Heart left ventricle (tissue), 16 donors: ENCODE measurements around the gene ANKRD45. TPM values are rescaled to one million over a fixed set of nuclear protein-coding genes. Genes with fewer than 3 reads are reported as not detected.
"Not testable (repeated sequence)": the region's sequence is repeated elsewhere in the genome, so short reads cannot be mapped to it uniquely, and the experiment has no call there.

ENCODE experiments used
- ATAC-seq, 4 donors: fragments of 200-7000 bp; cut with Tn5 transposase; one replicate each; pipeline ENCODE4 v1.9.1; 2020 to 2022; ENCODE audit warnings: moderate library complexity in 4 of 4, mild to moderate bottlenecking in 3 of 4, moderate number of reproducible peaks in 1 of 4
- DNase-seq, 5 donors: peaks; one replicate each; pipeline ENCODE4 v3.0.0-alpha.2; 2020
- H3K27ac ChIP-seq, 12 donors: fragments of 200-600 bp; sonication (generic) in 4 of 12; one replicate each; pipeline versions ENCODE4 v1.5.0 to v1.8.0; 2016 to 2022; ENCODE audit warnings: mild to moderate bottlenecking in 2 of 12
- H3K27me3 ChIP-seq, 9 donors: fragments of 200-600 bp; sonication (generic) in 2 of 9; one replicate each; pipeline versions ENCODE4 v1.5.1 to v1.8.0; 2016 to 2022; ENCODE audit warnings: mild to moderate bottlenecking in 3 of 9
- H3K36me3 ChIP-seq, 9 donors: fragments of 200-600 bp; sonication (generic) in 2 of 9; one replicate each; pipeline versions ENCODE4 v1.5.0 to v1.8.0; 2018 to 2022; ENCODE audit warnings: mild to moderate bottlenecking in 2 of 9
- H3K4me1 ChIP-seq, 12 donors: fragments of 200-600 bp; sonication (generic) in 4 of 12; one replicate each; pipeline versions ENCODE4 v1.5.0 to v1.8.0; 2016 to 2022; ENCODE audit warnings: mild to moderate bottlenecking in 3 of 12
- H3K4me3 ChIP-seq, 12 donors: fragments of 200-600 bp; sonication (generic) in 4 of 12; one replicate each; pipeline versions ENCODE4 v1.5.0 to v1.8.0; 2017 to 2022; ENCODE audit warnings: mild to moderate bottlenecking in 9 of 12, moderate library complexity in 4 of 12
- H3K9me3 ChIP-seq, 12 donors: fragments of 200-600 bp; sonication (generic) in 4 of 12; one replicate each; pipeline versions ENCODE4 v1.5.0 to v1.8.0; 2016 to 2022; ENCODE audit warnings: mild to moderate bottlenecking in 1 of 12
- CTCF ChIP-seq, 12 donors: fragments of 200-600 bp; sonication (generic) in 4 of 12; IDR thresholded peaks; one replicate each; pipeline versions ENCODE4 v1.5.0 to v1.8.0; 2018 to 2022; ENCODE audit warnings: antibody characterized with exemption in 12 of 12, mild to moderate bottlenecking in 5 of 12
- POLR2A ChIP-seq, 2 donors: fragments of 450-650 bp; IDR thresholded peaks; one replicate each; pipeline ENCODE4 v1.6.1; 2017; ENCODE audit warnings: antibody characterized with exemption in 2 of 2, mild to moderate bottlenecking in 2 of 2, moderate library complexity in 2 of 2
- WGBS, 4 donors: extraction: QIAGEN DNeasy Blood & Tissue Kit in 2 of 4; methylation state at CpG; one replicate each; pipeline versions ENCODE4 v1.1.5 to v1.1.7; 2013 to 2018; 5-methylcytosine and 5-hydroxymethylcytosine counted together
- intact Hi-C, 10 donors: fragments of 100-400 bp; cut with DNase I; formaldehyde crosslinking; loops; one replicate each; pipeline versions ENCODE4 v1.11.1 to v1.14.2; 2022
- polyA plus RNA-seq, 2 donors: library from polyadenylated mRNA; stranded (reverse); fragments of 200-250 nt; gene quantifications; one replicate each; pipeline ENCODE4 v1.2.3, GENCODE V29; 2013
- total RNA-seq, 9 donors: library from RNA; depleted of rRNA in 2 of 9; stranded (reverse); fragments of >200 nt in 2 of 9; fragmentation: NEBNext Ultra II Directional in 3 of 9; extraction: Animal tissue kit (Norgen Biotek cat#: 25700) in 3 of 9; gene quantifications; one replicate each; pipeline versions ENCODE4 v1.1.0 to v1.2.4, GENCODE V29; 2016 to 2023
- donor health status: ischemic (EF 13 %, LVEDD 7.1; RV severe dilation, severe dysfunction).
- donor health status: healthy with polysubstance abuse.
- donor health status: DM: no; HTN: yes; CAD: no.
- donor health status: DM: no; HTN: no; CAD: no.
- donor health status: ischemic (EF 25% LVEDD 6.9; RV normal size, moderate dysfunction).
- donor health status: ischemic (EF 25% LVEDD 5.7; RV mildly dilated, moderate dysfunction).
- donor health status: healthy.
- donor health status: DM: yes; HTN: yes; CAD: no.
- donor health status: ischemic (EF 35%, LVEDD 5.7; RV mildly dilated, moderate dysfunction).
- donor health status: nonischemic (EF 11% LVEDD 7.7; RV severe dilation, severe dysfunction).
- donor health status: DM: yes; HTN: yes; CAD: no.
- donor health status: PGD.
- donor health status: ischemic (EF 29% LVEDD 5.4; RV normal size, mild dysfunction).
- donor health status: nonischemic (EF 23%, LVEDD 6.1; RV moderate dilation, normal function).

Gene ANKRD45
- total and polyA plus RNA-seq, 11 donors = 0.18 to 0.27 (median 0.25) TPM; not detected in 6

DNA sequence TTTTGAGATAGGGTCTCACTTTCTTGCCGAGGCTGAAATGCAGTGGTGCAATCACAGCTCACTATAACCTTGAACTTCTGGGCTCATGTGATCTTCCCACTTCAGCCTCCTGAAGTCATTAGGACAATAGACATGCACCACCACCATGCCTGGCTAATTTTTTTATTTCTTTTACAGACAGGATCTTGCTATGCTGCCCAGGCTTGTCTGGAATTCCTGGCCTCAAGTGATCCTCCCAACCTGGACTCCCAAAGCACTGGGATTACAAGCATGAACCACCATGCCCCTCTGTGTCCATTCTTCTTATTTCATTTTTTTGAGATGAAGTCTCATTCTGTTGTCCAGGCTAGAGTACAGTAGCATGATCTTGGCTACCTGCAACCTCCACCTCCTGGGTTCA lies 33.1 kb upstream of the ANKRD45 start:
- Histone ChIP-seq H3K9me3 (peaks cover 0 to 6% (median 0%) of the 10 kb centered on the region in 12 donors), H3K27me3 (no peaks in the 10 kb centered on the region), H3K4me3 (no peak overlapping the region), H3K27ac (no peak overlapping the region), H3K36me3 (no peaks in the 10 kb centered on the region), H3K4me1 (no peaks in the 10 kb centered on the region)
- no peak for DNase-seq
- TF ChIP-seq POLR2A (IDR thresholded peaks at IDR 0.05) (no peak), CTCF (IDR thresholded peaks at IDR 0.05) (no peak)
- ATAC-seq = no peak
- 88 to 96% (median 95%) methylated on average over 1 of the region's 1 CpG for WGBS, 4 donors
- intact Hi-C loops = no loop called here

DNA sequence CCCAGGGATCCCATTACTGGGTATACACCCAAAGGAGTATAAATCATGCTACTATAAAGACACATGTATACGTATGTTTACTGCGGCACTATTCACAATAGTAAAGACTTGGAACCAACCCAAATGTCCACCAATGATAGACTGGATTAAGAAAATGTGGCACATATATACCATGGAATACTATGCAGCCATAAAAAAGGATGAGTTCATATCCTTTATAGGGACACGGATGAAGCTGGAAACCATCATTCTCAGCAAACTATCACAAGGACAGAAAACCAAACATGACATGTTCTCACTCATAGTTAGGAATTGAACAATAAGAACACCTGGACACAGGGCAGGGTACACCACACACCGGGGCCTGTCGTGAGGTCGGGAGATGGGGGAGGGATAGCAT lies 31.6 kb upstream of the ANKRD45 start:
- ATAC-seq, DNase-seq, H3K4me3 ChIP-seq, H3K9me3 ChIP-seq, H3K36me3 ChIP-seq, intact Hi-C loops, H3K4me1 ChIP-seq, H3K27ac ChIP-seq, H3K27me3 ChIP-seq: not testable (repeated sequence)
- WGBS, 4 donors = 95 to 96% (median 96%) methylated on average over 6 of the region's 6 CpGs

DNA sequence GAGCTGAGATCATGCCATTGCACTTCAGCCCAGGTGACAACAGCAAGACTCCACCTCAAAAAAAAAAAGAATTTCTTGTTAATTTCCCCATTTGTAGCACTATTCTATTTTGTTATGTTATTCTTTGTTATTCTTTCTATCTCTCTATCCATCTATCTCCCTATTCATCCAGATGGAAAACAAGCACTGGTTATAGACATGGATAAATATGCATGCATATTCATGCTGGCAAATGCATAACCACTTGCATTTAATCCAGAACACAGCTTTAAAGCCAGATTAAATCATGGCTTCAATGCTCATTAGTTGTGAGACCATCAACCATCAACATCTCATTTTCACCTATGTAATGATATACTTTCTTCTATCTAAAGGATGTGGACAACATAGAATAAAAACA lies 23.6 kb upstream of the ANKRD45 start:
- ATAC-seq (no peak), DNase-seq (no peak)
- H3K27me3 ChIP-seq = peaks cover 0 to 6% (median 0%) of the 10 kb centered on the region in 9 donors
- no peak overlapping the region for H3K27ac ChIP-seq
- TF ChIP-seq POLR2A (IDR thresholded peaks at IDR 0.05) (no peak), CTCF (IDR thresholded peaks at IDR 0.05) (no peak)
- intact Hi-C loops = no loop called here
- H3K4me1 ChIP-seq = no peaks in the 10 kb centered on the region
- H3K9me3 ChIP-seq = no peaks in the 10 kb centered on the region
- no peak overlapping the region for H3K4me3 ChIP-seq
- no peaks in the 10 kb centered on the region for H3K36me3 ChIP-seq

DNA sequence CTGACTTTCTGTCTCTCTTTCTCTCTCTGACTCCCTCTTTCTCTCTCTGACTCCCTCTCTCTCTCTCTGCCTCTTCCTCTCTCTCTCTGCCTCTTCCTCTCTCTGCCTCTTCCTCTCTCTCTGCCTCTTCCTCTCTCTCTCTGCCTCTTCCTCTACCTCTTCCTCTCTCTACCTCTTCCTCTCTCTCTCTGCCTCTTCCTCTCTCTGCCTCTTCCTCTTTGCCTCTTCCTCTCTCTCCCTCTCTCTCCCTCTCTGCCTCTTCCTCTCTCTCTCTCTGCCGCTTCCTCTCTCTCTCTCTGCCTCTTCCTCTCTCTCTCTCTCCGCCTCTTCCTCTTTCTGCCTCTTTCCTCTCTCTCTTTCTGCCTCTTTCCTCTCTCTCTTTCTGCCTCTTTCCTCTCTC lies 18.6 kb upstream of the ANKRD45 start:
- ATAC-seq (no peak), DNase-seq (no peak)
- intact Hi-C loops = no loop called here
- Histone ChIP-seq H3K4me1 (no peaks in the 10 kb centered on the region), H3K36me3 (no peaks in the 10 kb centered on the region), H3K4me3 (no peak overlapping the region), H3K9me3 (no peaks in the 10 kb centered on the region), H3K27me3 (peaks cover 0 to 3% (median 0%) of the 10 kb centered on the region in 9 donors), H3K27ac (no peak overlapping the region)
- TF ChIP-seq CTCF (IDR thresholded peaks at IDR 0.05) = no peak
- TF ChIP-seq POLR2A (IDR thresholded peaks at IDR 0.05) = no peak
- 81 to 92% (median 90%) methylated on average over 2 of the region's 2 CpGs for WGBS, 4 donors

- H3K9me3 ChIP-seq = not testable (repeated sequence)
- WGBS, 4 donors = 70 to 80% (median 76%) methylated on average over 3 of the region's 3 CpGs
Observed at GRCh38 chr1:173685121-173685520, 15.5 kb upstream of the ANKRD45 start.

GRCh38 chr1:173683838-173684237 lies 14.2 kb upstream of the ANKRD45 start:
- H3K36me3 ChIP-seq, H3K4me3 ChIP-seq, H3K4me1 ChIP-seq, DNase-seq, H3K27me3 ChIP-seq, ATAC-seq, intact Hi-C loops, H3K27ac ChIP-seq: not testable (repeated sequence)
- peaks cover 0 to 14% (median 0%) of the 10 kb centered on the region in 12 donors for H3K9me3 ChIP-seq
- WGBS, 4 donors = 81 to 89% (median 83%) methylated on average over 4 of the region's 4 CpGs

More at GRCh38 chr1:173685121-173685520, 15.5 kb upstream of the ANKRD45 start:
- DNase-seq, H3K27ac ChIP-seq, ATAC-seq, intact Hi-C loops, H3K4me3 ChIP-seq, H3K36me3 ChIP-seq, H3K27me3 ChIP-seq, H3K4me1 ChIP-seq: not testable (repeated sequence)
